ENCODE data around the gene CNKSR3.
"Not testable (repeated sequence)": the region's sequence is repeated elsewhere in the genome, so short reads cannot be mapped to it uniquely, and the experiment has no call there.

The CNKSR3 gene

GRCh38 chr6:154510144-154510905, at the start of gene CNKSR3:
CNKSR3 (minus strand) TSS chr6:154510685; CDS start chr6:154510114, 571 bp downstream.
- H3K4me3 ChIP-seq (ENCODE audit: low read depth, low read length), result peak within 1 kb of the TSS; percentile 62

- H3K4me3 ChIP-seq (ENCODE audit: low read depth, low read length), result no peak overlapping the region
Observed at GRCh38 chr6:154558984-154559383, 48.5 kb upstream of the CNKSR3 start.

- H3K4me3 ChIP-seq (ENCODE audit: low read depth, low read length), result no peak overlapping the region
Observed at GRCh38 chr6:154558513-154558912, 48.0 kb upstream of the CNKSR3 start.

GRCh38 chr6:154555073-154555677, 44.7 kb upstream of the CNKSR3 start:
- H3K4me3 ChIP-seq (ENCODE audit: low read depth, low read length), result no peak overlapping the region

- no peak overlapping the region for H3K4me3 ChIP-seq (ENCODE audit: low read depth, low read length)
Observed at GRCh38 chr6:154554491-154554890, 44.0 kb upstream of the CNKSR3 start.

- no peak overlapping the region for H3K4me3 ChIP-seq (ENCODE audit: low read depth, low read length)
Observed at GRCh38 chr6:154550779-154551178, 40.3 kb upstream of the CNKSR3 start.

- H3K4me3 ChIP-seq (ENCODE audit: low read depth, low read length), result no peak overlapping the region
Observed at GRCh38 chr6:154549179-154549578, 38.7 kb upstream of the CNKSR3 start.

- H3K4me3 ChIP-seq (ENCODE audit: low read depth, low read length), result no peak overlapping the region
Observed at GRCh38 chr6:154548130-154548830, 37.8 kb upstream of the CNKSR3 start.

- H3K4me3 ChIP-seq (ENCODE audit: low read depth, low read length), result no peak overlapping the region
Observed at GRCh38 chr6:154543628-154544027, 33.1 kb upstream of the CNKSR3 start.

GRCh38 chr6:154542747-154543146, 32.3 kb upstream of the CNKSR3 start:
- no peak overlapping the region for H3K4me3 ChIP-seq (ENCODE audit: low read depth, low read length)

- H3K4me3 ChIP-seq (ENCODE audit: low read depth, low read length), result not testable (repeated sequence)
Observed at GRCh38 chr6:154541837-154542236, 31.4 kb upstream of the CNKSR3 start.

GRCh38 chr6:154539593-154540269, 29.2 kb upstream of the CNKSR3 start:
- H3K4me3 ChIP-seq (ENCODE audit: low read depth, low read length), result no peak overlapping the region

GRCh38 chr6:154538640-154539191, 28.2 kb upstream of the CNKSR3 start:
- no peak overlapping the region for H3K4me3 ChIP-seq (ENCODE audit: low read depth, low read length)

GRCh38 chr6:154537511-154538325, 27.2 kb upstream of the CNKSR3 start:
- no peak overlapping the region for H3K4me3 ChIP-seq (ENCODE audit: low read depth, low read length)

GRCh38 chr6:154536999-154537398, 26.5 kb upstream of the CNKSR3 start:
- H3K4me3 ChIP-seq (ENCODE audit: low read depth, low read length), result no peak overlapping the region

GRCh38 chr6:154536255-154536654, 25.8 kb upstream of the CNKSR3 start:
- H3K4me3 ChIP-seq (ENCODE audit: low read depth, low read length), result no peak overlapping the region

- no peak overlapping the region for H3K4me3 ChIP-seq (ENCODE audit: low read depth, low read length)
Observed at GRCh38 chr6:154535851-154536250, 25.4 kb upstream of the CNKSR3 start.

GRCh38 chr6:154535147-154535546, 24.7 kb upstream of the CNKSR3 start:
- H3K4me3 ChIP-seq (ENCODE audit: low read depth, low read length), result no peak overlapping the region

GRCh38 chr6:154534531-154534930, 24.0 kb upstream of the CNKSR3 start:
- no peak overlapping the region for H3K4me3 ChIP-seq (ENCODE audit: low read depth, low read length)

GRCh38 chr6:154532426-154532825, 21.9 kb upstream of the CNKSR3 start:
- H3K4me3 ChIP-seq (ENCODE audit: low read depth, low read length), result no peak overlapping the region

All from iPS-11a (cell line).